H9 (cell line): ENCODE results near the gene CNIH2. TPM values are rescaled to one million over a fixed set of nuclear protein-coding genes. Genes with fewer than 3 reads are reported as not detected.

Experiments
- DNase-seq: peaks from one replicate; pipeline ENCODE4 v3.0.0-alpha.2; 2017
- H2AFZ ChIP-seq: one replicate; pipeline ENCODE4 v1.6.1; 2013; ENCODE audit warnings: mild to moderate bottlenecking, low read length, control low read depth, moderate library complexity
- H2AK5ac ChIP-seq: 2 replicates; pipeline ENCODE4 v1.6.1; 2013; ENCODE audit warnings: low read length, control low read depth, mixed read lengths; ENCODE audit not compliant: insufficient read length
- H2BK120ac ChIP-seq: one replicate; pipeline ENCODE4 v1.6.1; 2013; ENCODE audit warnings: low read depth, mild to moderate bottlenecking, low read length, control low read depth, inconsistent platforms; ENCODE audit not compliant: poor library complexity, severe bottlenecking
- H2BK12ac ChIP-seq: 2 replicates; pipeline ENCODE4 v1.6.1; 2013; ENCODE audit warnings: low read length, control low read depth, mixed read lengths, low read depth; ENCODE audit not compliant: insufficient read length
- H2BK15ac ChIP-seq: 2 replicates; pipeline ENCODE4 v1.6.1; 2013; ENCODE audit warnings: low read depth, low read length, control low read depth
- H2BK20ac ChIP-seq: one replicate; pipeline ENCODE4 v1.6.1; 2013; ENCODE audit warnings: low read depth, mild to moderate bottlenecking, low read length, control low read depth, inconsistent platforms; ENCODE audit not compliant: poor library complexity, severe bottlenecking
- H2BK5ac ChIP-seq: 2 replicates; pipeline ENCODE4 v1.6.1; 2013; ENCODE audit warnings: low read length, control low read depth, mixed read lengths; ENCODE audit not compliant: insufficient read length
- H3K14ac ChIP-seq: 2 replicates; pipeline ENCODE4 v1.6.1; 2013; ENCODE audit warnings: low read length, control low read depth; ENCODE audit not compliant: insufficient read depth
- H3K18ac ChIP-seq: 2 replicates; pipeline ENCODE4 v1.6.1; 2013; ENCODE audit warnings: low read depth, mild to moderate bottlenecking, mixed read lengths, low read length, control low read depth; ENCODE audit not compliant: insufficient read length
- H3K23ac ChIP-seq: 2 replicates; pipeline ENCODE4 v1.6.1; 2013; ENCODE audit warnings: low read length, control low read depth, mixed read lengths, low read depth; ENCODE audit not compliant: insufficient read length
- H3K23me2 ChIP-seq: 2 replicates; pipeline ENCODE4 v1.6.1; 2013; ENCODE audit warnings: low read depth, mild to moderate bottlenecking, mixed read lengths, low read length, control low read depth; ENCODE audit not compliant: insufficient read length, poor library complexity, severe bottlenecking
- H3K27ac ChIP-seq: 2 replicates; pipeline ENCODE4 v1.5.1; 2013; ENCODE audit warnings: low read length, control low read depth, mixed read lengths, low read depth; ENCODE audit not compliant: insufficient read length
- H3K27me3 ChIP-seq: 2 replicates; pipeline ENCODE4 v1.6.1; 2013; ENCODE audit warnings: low read length, control low read depth, inconsistent platforms; ENCODE audit not compliant: insufficient read depth
- H3K4ac ChIP-seq: 2 replicates; pipeline ENCODE4 v1.6.1; 2013; ENCODE audit warnings: low read depth, mild to moderate bottlenecking, control low read depth, inconsistent platforms, low read length, moderate library complexity
- H3K4me1 ChIP-seq: 2 replicates; pipeline ENCODE4 v1.6.1; 2013; ENCODE audit warnings: low read length, control low read depth, inconsistent platforms; ENCODE audit not compliant: insufficient read depth
- H3K4me2 ChIP-seq: 2 replicates; pipeline ENCODE4 v1.6.1; 2013; ENCODE audit warnings: low read length, control low read depth, mixed read lengths; ENCODE audit not compliant: insufficient read length, insufficient read depth
- H3K56ac ChIP-seq: 2 replicates; pipeline ENCODE4 v1.6.1; 2013; ENCODE audit warnings: low read depth, mild to moderate bottlenecking, mixed read lengths, low read length, control low read depth; ENCODE audit not compliant: insufficient read length
- H3K79me1 ChIP-seq: 2 replicates; pipeline ENCODE4 v1.6.1; 2013; ENCODE audit warnings: low read depth, mild to moderate bottlenecking, moderate library complexity, low read length, control low read depth, inconsistent platforms; ENCODE audit not compliant: insufficient read depth, poor library complexity, severe bottlenecking
- H3K79me2 ChIP-seq: 2 replicates; pipeline ENCODE4 v1.6.1; 2013; ENCODE audit warnings: low read length, control low read depth, inconsistent platforms; ENCODE audit not compliant: insufficient read depth
- H3K9ac ChIP-seq: 2 replicates; pipeline ENCODE4 v1.6.1; 2013; ENCODE audit warnings: low read length, control low read depth, mixed read lengths; ENCODE audit not compliant: insufficient read length; ENCODE audit errors: extremely low read depth
- H3K9me3 ChIP-seq: one replicate; pipeline ENCODE4 v1.6.1; 2013; ENCODE audit warnings: low read depth, low read length, inconsistent platforms; ENCODE audit not compliant: control insufficient read depth
- H3T11ph ChIP-seq: one replicate; pipeline ENCODE4 v1.6.1; 2013; ENCODE audit warnings: mild to moderate bottlenecking, low read length, control low read depth, inconsistent platforms
- H4K20me1 ChIP-seq: one replicate; pipeline ENCODE4 v1.6.1; 2013; ENCODE audit not compliant: control insufficient read depth, insufficient read length, insufficient read depth
- H4K5ac ChIP-seq: 2 replicates; pipeline ENCODE4 v1.6.1; 2013; ENCODE audit warnings: low read depth, mild to moderate bottlenecking, mixed read lengths, low read length, control low read depth; ENCODE audit not compliant: insufficient read length
- H4K8ac ChIP-seq: replicated peaks from 2 replicates; pipeline ENCODE4 v1.6.1; 2013; ENCODE audit warnings: low read length, control low read depth, mixed read lengths, low read depth; ENCODE audit not compliant: insufficient read length
- H4K91ac ChIP-seq: 2 replicates; pipeline ENCODE4 v1.6.1; 2013; ENCODE audit warnings: low read depth, mild to moderate bottlenecking, moderate library complexity, mixed read lengths, low read length, control low read depth; ENCODE audit not compliant: insufficient read length
- H3K27ac Mint-ChIP-seq, 3 experiments: 2 replicates in 2 of 3; 3 replicates in 1 of 3; pipeline ENCODE4 v1.8.0; 2020 to 2021; ENCODE audit warnings: mixed read lengths in 3 of 3, mild to moderate bottlenecking in 1 of 3, moderate library complexity in 1 of 3
- H3K27me3 Mint-ChIP-seq: 2 replicates; pipeline ENCODE4 v1.8.0; 2021; ENCODE audit warnings: low read depth, mild to moderate bottlenecking, moderate library complexity, mixed read lengths
- H3K36me3 Mint-ChIP-seq, 3 experiments: 2 replicates in 2 of 3; 3 replicates in 1 of 3; pipeline ENCODE4 v1.8.0; 2020 to 2021; ENCODE audit warnings: low read depth in 3 of 3, mixed read lengths in 3 of 3; ENCODE audit not compliant: insufficient read depth in 1 of 3
- H3K4me1 Mint-ChIP-seq, 2 experiments: 2 replicates each; pipeline ENCODE4 v1.8.0; 2020; ENCODE audit warnings: mixed read lengths in 2 of 2
- H3K4me3 Mint-ChIP-seq, 2 experiments: 2 replicates in 1 of 2; 3 replicates in 1 of 2; pipeline ENCODE4 v1.8.0; 2020 to 2021; ENCODE audit warnings: mild to moderate bottlenecking in 2 of 2, mixed read lengths in 2 of 2, moderate library complexity in 1 of 2
- H3K9me3 Mint-ChIP-seq, 2 experiments: 2 replicates in 1 of 2; 3 replicates in 1 of 2; pipeline ENCODE4 v1.8.0; 2020; ENCODE audit warnings: mild to moderate bottlenecking in 2 of 2, mixed read lengths in 2 of 2, moderate library complexity in 1 of 2
- WGBS: extraction: QIAGEN DNeasy Blood & Tissue Kit; methylation state at CpG from one replicate; pipeline ENCODE4 v1.1.7; 2013; ENCODE audit warnings: missing lambda C conversion rate, low lambda C conversion rate, mixed read lengths; ENCODE audit not compliant: insufficient read length; ENCODE audit errors: extremely low coverage; 5-methylcytosine and 5-hydroxymethylcytosine counted together
- total RNA-seq: library from RNA; stranded (reverse); gene quantifications from 2 replicates; pipeline ENCODE4 v1.2.1, GENCODE V29; 2021
- TF ChIP-seq, protein P1 (sequence below): fragments of 200-600 bp; sonication (generic); conservative IDR thresholded peaks from 3 replicates; pipeline ENCODE4 v1.8.0; 2021; ENCODE audit warnings: antibody characterized with exemption, mild to moderate bottlenecking

Gene CNIH2
- total RNA-seq, 1 experiment from 2014 or later = 12.0 TPM

DNA sequence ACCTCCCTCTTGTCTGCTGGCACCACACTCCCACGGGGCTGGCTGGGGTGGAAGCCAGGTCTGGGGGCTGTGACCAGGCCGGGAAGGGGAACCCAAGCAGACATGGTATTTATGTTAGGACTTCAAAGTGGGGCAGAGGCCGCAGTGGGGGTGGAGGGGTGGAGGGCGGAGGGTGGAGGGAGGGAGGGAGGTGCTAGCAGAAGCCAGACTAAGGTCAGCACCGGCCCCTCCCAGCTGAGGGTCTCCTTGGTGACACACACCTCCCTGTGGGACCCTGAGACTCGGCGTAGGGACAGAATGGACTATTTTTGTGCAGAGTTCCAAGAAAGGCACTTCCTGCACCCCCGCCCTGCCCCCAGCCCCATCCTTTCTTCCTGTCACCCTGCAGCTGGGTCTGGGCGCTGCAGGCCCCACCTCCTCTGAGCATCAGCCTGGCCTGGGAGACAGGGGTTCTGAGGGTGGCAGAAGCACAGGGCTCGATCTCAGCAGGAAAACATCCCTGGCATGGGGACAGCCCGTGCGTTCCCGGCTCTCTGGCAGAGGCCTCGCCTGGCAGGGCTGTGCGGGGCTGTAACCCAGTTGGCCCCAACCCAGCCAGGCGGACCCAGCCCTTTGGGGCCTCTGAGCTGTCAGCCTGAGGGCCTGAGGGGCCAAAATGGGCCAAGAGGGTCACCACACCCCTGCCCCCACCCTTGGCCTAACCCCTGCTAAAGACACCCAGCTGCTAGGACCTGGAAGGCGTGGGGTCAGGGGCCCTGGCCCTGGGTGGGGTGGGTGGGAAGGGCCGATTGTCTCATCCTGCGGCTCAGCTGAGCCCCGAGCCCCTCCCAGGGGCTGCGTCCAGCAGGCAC, 48.5 kb downstream of the CNIH2 start:
- no peak overlapping the region for H2AK5ac ChIP-seq
- no peak overlapping the region for H2BK15ac ChIP-seq
- H4K5ac ChIP-seq = no peak overlapping the region
- WGBS = no CpG with 5 or more reads among the region's 21 CpGs
- H4K91ac ChIP-seq = no peak overlapping the region
- H3K4me1 ChIP-seq = 0 out of 2 replicates have a peak, but pooled peaks cover 3% of the 10 kb centered on the region
- no peaks in the 10 kb centered on the region for H3K9me3 ChIP-seq
- H3K27me3 ChIP-seq = no peaks in the 10 kb centered on the region
- H3K27me3 Mint-ChIP-seq = peaks cover 10% of the 10 kb centered on the region
- TF ChIP-seq, protein P1, sequence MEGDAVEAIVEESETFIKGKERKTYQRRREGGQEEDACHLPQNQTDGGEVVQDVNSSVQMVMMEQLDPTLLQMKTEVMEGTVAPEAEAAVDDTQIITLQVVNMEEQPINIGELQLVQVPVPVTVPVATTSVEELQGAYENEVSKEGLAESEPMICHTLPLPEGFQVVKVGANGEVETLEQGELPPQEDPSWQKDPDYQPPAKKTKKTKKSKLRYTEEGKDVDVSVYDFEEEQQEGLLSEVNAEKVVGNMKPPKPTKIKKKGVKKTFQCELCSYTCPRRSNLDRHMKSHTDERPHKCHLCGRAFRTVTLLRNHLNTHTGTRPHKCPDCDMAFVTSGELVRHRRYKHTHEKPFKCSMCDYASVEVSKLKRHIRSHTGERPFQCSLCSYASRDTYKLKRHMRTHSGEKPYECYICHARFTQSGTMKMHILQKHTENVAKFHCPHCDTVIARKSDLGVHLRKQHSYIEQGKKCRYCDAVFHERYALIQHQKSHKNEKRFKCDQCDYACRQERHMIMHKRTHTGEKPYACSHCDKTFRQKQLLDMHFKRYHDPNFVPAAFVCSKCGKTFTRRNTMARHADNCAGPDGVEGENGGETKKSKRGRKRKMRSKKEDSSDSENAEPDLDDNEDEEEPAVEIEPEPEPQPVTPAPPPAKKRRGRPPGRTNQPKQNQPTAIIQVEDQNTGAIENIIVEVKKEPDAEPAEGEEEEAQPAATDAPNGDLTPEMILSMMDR = no peak
- no peak for DNase-seq
- no peaks in the 10 kb centered on the region for H3K79me1 ChIP-seq
- no peaks in the 10 kb centered on the region for H3K9me3 Mint-ChIP-seq
- no peak overlapping the region for H3T11ph ChIP-seq
- no peak overlapping the region for H3K4me2 ChIP-seq
- H4K8ac ChIP-seq = no peak overlapping the region
- no peaks in the 10 kb centered on the region for H3K23me2 ChIP-seq
- H3K36me3 Mint-ChIP-seq = no peaks in the 10 kb centered on the region; a peak in 1 of 7 replicates
- H3K56ac ChIP-seq = no peak overlapping the region
- H3K4me1 Mint-ChIP-seq = peaks cover 9 to 22% of the 10 kb centered on the region in 2 experiments
- H3K4me3 Mint-ChIP-seq = no peak overlapping the region
- H3K18ac ChIP-seq = no peak overlapping the region
- no peaks in the 10 kb centered on the region for H4K20me1 ChIP-seq
- no peak overlapping the region for H3K27ac Mint-ChIP-seq
- H2BK120ac ChIP-seq = no peak overlapping the region
- no peak overlapping the region for H2BK5ac ChIP-seq
- no peak overlapping the region for H2AFZ ChIP-seq
- H3K14ac ChIP-seq = no peak overlapping the region
- H3K27ac ChIP-seq = no peak overlapping the region
- no peak overlapping the region for H3K9ac ChIP-seq
- H3K23ac ChIP-seq = no peak overlapping the region
- no peak overlapping the region for H2BK12ac ChIP-seq
- no peak overlapping the region for H2BK20ac ChIP-seq
- H3K79me2 ChIP-seq = no peaks in the 10 kb centered on the region
- no peak overlapping the region for H3K4ac ChIP-seq
